Progenitor cell of endocrine pancreas (in vitro differentiated cells): Measurements from ENCODE around the gene RFC4. TPM values are rescaled to one million over a fixed set of nuclear protein-coding genes. Genes with fewer than 3 reads are reported as not detected.

ENCODE experiments used
- DNase-seq: peaks from one replicate; pipeline ENCODE4 v3.0.0; 2021; ENCODE audit warnings: low spot score; ENCODE audit not compliant: unreplicated experiment
- H3K27ac Mint-ChIP-seq: 2 replicates; pipeline ENCODE4 v1.8.0; 2021; ENCODE audit warnings: mild to moderate bottlenecking, moderate library complexity, mixed read lengths
- H3K27me3 Mint-ChIP-seq: 2 replicates; pipeline ENCODE4 v1.8.0; 2021; ENCODE audit warnings: mixed read lengths
- H3K36me3 Mint-ChIP-seq: 2 replicates; pipeline ENCODE4 v1.8.0; 2022; ENCODE audit warnings: mixed read lengths; ENCODE audit not compliant: insufficient read depth
- H3K4me1 Mint-ChIP-seq: 2 replicates; pipeline ENCODE4 v1.8.0; 2021; ENCODE audit warnings: low read depth, mixed read lengths
- H3K4me3 Mint-ChIP-seq: 2 replicates; pipeline ENCODE4 v1.8.0; 2021; ENCODE audit warnings: low read depth, mild to moderate bottlenecking, moderate library complexity, mixed read lengths
- H3K9me3 Mint-ChIP-seq: 2 replicates; pipeline ENCODE4 v1.8.0; 2021; ENCODE audit warnings: low read depth, mixed read lengths
- total RNA-seq: library from RNA; stranded (reverse); gene quantifications from 2 replicates; pipeline ENCODE4 v1.2.1, GENCODE V29; 2021
- TF ChIP-seq, protein P1 (sequence below): fragments of 200-600 bp; sonication (generic); IDR thresholded peaks from one replicate; pipeline ENCODE4 v1.5.0; 2021; ENCODE audit warnings: antibody characterized with exemption, mild to moderate bottlenecking; ENCODE audit not compliant: unreplicated experiment

Gene RFC4
- total RNA-seq, 1 donor from 2014 or later = 54.3 TPM

- Mint-ChIP-seq H3K4me3 (no peak overlapping the region), H3K4me1 (peaks cover 5% of the 10 kb centered on the region), H3K36me3 (no peaks in the 10 kb centered on the region), H3K9me3 (no peaks in the 10 kb centered on the region), H3K27me3 (peaks cover 84% of the 10 kb centered on the region), H3K27ac (no peak overlapping the region)
- TF ChIP-seq, protein P1, sequence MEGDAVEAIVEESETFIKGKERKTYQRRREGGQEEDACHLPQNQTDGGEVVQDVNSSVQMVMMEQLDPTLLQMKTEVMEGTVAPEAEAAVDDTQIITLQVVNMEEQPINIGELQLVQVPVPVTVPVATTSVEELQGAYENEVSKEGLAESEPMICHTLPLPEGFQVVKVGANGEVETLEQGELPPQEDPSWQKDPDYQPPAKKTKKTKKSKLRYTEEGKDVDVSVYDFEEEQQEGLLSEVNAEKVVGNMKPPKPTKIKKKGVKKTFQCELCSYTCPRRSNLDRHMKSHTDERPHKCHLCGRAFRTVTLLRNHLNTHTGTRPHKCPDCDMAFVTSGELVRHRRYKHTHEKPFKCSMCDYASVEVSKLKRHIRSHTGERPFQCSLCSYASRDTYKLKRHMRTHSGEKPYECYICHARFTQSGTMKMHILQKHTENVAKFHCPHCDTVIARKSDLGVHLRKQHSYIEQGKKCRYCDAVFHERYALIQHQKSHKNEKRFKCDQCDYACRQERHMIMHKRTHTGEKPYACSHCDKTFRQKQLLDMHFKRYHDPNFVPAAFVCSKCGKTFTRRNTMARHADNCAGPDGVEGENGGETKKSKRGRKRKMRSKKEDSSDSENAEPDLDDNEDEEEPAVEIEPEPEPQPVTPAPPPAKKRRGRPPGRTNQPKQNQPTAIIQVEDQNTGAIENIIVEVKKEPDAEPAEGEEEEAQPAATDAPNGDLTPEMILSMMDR = no peak
- DNase-seq = no peak
Observed at GRCh38 chr3:186828340-186828739, 22.1 kb upstream of the RFC4 start.

- TF ChIP-seq, protein P1 = no peak
- Mint-ChIP-seq H3K27ac (no peak overlapping the region), H3K9me3 (no peaks in the 10 kb centered on the region), H3K4me1 (peaks cover 5% of the 10 kb centered on the region), H3K27me3 (peaks cover 76% of the 10 kb centered on the region), H3K36me3 (no peaks in the 10 kb centered on the region), H3K4me3 (peak overlapping the region; percentile 64)
- peak; percentile 72 for DNase-seq
Observed at GRCh38 chr3:186826976-186827857, 20.9 kb upstream of the RFC4 start.

DNA sequence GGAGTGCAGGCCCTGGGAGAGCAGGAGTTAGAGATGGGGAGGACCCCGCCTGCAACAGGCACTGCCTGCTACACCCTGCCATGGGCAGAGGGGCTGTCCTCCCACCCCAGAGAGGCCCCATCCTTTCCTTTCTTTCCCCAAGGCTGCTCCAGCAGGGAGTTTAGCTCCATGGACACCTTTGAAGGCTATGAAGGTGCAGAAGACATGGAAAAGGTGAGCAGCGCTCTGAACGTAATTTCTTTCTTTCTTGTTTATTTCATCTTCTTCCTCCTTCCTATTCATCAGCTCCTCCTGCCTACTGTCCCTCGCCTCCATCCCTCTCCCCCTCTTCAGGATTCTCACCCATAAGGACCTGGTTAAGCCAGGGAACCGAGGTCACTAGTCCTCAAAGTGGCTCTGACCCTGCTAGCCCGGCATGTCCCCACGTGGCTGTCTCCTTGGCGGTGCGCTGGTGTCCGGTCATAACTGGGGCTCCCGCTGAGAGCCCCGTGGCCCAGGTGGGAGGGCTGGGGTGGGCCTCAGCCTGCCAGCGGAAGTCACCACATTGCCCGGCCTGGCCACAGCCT lies 20.2 kb upstream of the RFC4 start:
- TF ChIP-seq, protein P1 = no peak
- Mint-ChIP-seq H3K27ac (no peak overlapping the region), H3K36me3 (no peaks in the 10 kb centered on the region), H3K4me1 (peaks cover 5% of the 10 kb centered on the region), H3K27me3 (peaks cover 69% of the 10 kb centered on the region), H3K4me3 (peak overlapping the region; percentile 22), H3K9me3 (no peaks in the 10 kb centered on the region)
- DNase-seq = no peak

- TF ChIP-seq, protein P1 = no peak
- peak overlapping the region; percentile 22 for H3K4me3 Mint-ChIP-seq
- H3K27me3 Mint-ChIP-seq = peaks cover 64% of the 10 kb centered on the region
- H3K4me1 Mint-ChIP-seq = peaks cover 5% of the 10 kb centered on the region
- H3K36me3 Mint-ChIP-seq = no peaks in the 10 kb centered on the region
- no peak overlapping the region for H3K27ac Mint-ChIP-seq
- no peak for DNase-seq
- no peaks in the 10 kb centered on the region for H3K9me3 Mint-ChIP-seq
Observed at GRCh38 chr3:186825872-186826409, 19.7 kb upstream of the RFC4 start.

DNA sequence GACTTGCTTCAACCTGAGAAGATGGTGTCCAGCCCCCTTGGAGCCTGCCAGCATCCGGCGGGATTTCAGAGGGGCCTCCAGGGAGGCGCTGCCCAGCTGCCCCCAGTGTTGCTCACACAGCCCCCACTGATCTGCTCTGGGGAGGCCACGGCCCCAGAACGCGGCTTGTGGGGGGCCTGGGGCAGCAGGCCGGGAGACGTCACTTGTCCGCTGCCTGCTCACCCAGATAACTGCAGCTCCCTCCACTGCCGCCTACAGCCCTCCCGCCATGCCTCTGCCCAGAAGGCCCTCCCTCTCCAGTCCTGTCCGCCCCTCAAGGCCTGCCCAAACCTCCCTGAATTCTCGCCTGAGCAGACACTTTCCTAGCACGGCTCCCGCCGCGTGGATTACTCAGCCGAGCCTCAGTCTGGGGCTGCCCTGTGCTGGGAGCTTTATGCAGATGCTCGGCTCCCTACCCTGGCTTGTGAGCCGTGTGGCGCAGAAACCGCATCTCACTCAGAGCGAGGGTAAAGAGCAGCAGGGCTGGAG lies 19.1 kb upstream of the RFC4 start:
- Mint-ChIP-seq H3K9me3 (no peaks in the 10 kb centered on the region), H3K36me3 (no peaks in the 10 kb centered on the region), H3K4me1 (peaks cover 5% of the 10 kb centered on the region), H3K27ac (no peak overlapping the region), H3K27me3 (peaks cover 58% of the 10 kb centered on the region), H3K4me3 (peak overlapping the region; percentile 22)
- TF ChIP-seq, protein P1 = no peak
- no peak for DNase-seq
